ENCODE measurements around the gene CLDN3.

GRCh38 chr7:73721377-73721817 is 48.7 kb downstream of the CLDN3 start:
- TF ChIP-seq CTCF (IDR thresholded peaks at IDR 0.05): no peak
- TF ChIP-seq EP300 (IDR thresholded peaks at IDR 0.05): no peak
- TF ChIP-seq POLR2A (IDR thresholded peaks at IDR 0.05): no peak

All from ovary (tissue), 3 donors.